ENCODE results near the gene THUMPD3.

Gene THUMPD3

DNA sequence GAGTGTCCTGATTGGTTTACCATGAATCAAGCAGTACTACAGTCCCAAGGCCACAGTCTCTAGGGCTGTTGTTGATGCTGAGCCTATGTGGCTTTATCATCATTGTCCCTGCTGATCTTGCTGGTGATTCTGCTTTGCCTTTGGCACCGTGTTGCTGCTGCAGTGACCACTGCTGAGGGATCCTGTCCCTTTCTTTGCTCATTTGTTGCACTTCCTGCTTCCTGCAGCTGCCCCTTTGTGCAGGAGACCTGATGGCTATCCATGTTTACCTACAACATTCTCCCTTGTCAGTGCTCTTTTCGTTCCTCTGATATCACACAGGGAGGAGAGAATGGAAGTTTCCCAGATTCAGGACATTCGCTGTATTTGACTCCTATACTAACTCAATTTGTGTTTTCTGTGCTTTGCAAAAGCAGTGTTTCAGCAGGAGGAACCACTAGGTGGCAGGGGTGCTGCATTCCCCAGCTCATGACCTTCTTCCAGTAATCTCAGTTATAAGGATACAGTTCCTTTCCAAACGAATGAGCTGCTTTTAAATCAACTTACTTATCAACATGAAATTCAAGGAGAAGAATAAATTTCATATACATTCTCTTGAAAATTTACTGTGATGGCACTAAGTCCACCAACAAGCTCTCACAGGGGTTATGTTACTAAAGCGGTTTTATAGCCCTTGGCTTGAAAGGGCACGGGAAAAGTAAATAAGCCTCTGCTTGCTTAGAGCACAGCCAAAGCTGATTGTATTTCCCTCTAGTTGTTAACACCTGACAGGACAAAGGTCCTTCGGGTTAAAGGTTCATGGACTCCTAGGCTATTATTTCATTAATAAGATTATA, 9.7 kb upstream of the THUMPD3 start:
- in situ Hi-C loops (cut with HindIII; ENCODE audit: low sequenced_read_pairs), result no loop called here

DNA sequence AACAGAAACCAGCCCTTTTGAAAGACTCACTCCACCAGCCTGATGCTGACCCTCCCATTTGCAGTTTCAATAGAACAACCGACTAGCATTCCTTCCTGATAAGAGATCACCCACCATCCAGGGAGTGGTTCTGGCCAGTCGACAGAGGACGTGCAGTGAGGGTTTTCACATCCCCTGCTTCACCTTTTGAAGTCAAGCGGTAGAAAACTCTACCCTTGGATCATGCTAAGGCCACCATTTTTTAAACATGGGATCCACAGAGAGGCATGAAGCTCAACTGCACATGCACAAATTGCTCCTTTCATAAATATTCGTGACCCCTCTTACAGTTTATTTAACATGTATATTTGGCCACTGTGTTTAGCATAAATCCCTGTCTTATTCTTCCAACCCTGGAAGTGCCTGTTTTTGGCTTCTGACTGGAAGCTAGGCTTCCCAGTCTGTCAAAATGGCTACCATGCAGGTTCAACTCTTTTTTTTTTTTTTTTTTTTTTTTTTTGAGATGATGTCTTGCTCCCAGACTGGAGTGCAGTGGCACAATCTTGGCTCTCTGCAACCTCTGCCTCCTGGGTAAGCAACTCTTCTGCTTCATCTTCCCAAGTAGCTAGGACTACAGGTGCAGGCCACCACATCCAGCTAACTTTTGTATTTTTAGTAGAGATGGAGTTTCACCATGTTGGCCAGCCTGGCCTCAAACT, 1.0 kb upstream of the THUMPD3 start:
- in situ Hi-C loops (cut with HindIII; ENCODE audit: low sequenced_read_pairs), result no loop called here

DNA sequence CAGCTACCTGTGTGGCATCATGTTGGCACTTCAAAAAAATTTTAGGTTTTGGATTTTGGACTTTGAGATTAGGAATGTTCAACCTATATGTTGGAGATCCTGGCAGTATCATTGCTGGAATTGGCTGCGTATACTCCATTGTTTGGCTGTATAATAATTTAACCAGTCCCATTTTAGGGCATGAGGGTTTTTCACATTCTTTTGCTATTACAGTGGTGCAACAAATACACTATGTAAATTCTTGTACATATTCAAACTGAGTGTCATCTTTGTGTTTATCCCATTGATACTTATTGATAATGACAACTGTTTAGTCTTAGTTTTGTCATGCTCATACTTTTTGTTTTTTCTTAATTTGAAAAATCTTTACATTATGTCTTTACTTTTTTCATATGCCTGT, 6.7 kb downstream of the THUMPD3 start:
- in situ Hi-C loops (cut with HindIII; ENCODE audit: low sequenced_read_pairs), result no loop called here

DNA sequence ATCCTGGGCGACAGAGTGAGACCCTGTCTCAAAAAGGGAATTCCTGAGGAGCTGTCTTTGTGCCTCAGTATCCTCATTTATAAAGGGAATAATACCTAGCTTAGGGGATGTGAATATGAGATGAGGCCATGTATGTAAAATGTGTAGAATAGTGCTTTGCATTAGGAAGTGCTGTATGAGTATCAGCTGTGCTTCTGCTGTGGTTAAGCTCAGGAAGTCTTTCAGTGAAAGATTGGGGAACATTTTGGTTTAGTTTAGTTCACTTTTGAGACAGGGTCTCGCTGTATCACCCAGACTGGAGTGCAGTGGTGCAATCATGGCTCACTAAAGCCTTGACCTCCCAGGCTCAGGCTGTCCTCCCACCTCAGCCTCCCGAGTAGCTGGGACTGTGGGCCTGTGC, 10.6 kb downstream of the THUMPD3 start:
- in situ Hi-C loops (cut with HindIII; ENCODE audit: low sequenced_read_pairs), result no loop called here

DNA sequence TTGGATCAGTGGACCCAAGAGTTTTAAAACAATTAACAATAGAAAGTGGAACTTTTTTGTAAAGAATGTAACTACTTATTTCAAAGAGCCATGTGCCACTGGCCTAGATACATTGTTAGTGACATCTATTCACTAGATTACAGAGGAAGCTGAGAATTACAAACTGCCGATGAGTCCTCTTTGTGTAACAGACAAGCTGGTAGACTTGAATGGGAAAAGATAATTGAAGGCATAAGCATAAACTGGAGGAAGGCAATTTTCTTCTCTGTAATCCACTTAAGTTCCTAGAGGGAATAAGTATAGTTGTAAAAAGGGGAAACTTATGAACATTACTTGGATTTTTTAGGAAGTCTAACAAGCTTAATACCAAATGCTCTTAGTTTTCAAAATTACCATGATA, 15.1 kb downstream of the THUMPD3 start:
- in situ Hi-C loops (cut with HindIII; ENCODE audit: low sequenced_read_pairs), result loop anchor here (5.0 kb wide), 1 partner anchor 69 kb away; no protein-coding TSS in a partner anchor

DNA sequence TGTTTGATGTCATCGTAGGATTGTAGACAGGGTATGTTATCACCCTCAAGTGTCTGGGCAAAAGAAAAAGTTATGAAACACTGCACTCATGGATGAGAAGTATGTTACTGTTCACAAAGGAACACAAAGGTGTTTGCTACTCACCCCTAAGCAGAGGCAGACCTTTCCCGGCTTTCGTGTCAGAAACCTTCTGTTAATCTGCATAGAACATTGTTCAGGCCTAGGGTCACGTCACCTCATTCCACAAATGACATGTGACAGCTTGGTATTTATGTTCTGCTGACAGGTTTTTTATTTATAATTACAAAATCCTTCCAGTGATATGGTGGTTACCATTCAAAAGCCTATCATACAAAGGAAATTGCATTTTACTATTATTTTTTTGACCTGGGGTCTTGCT, 16.5 kb downstream of the THUMPD3 start:
- in situ Hi-C loops (cut with HindIII; ENCODE audit: low sequenced_read_pairs), result loop anchor here (5.0 kb wide), 1 partner anchor 68 kb away; no protein-coding TSS in a partner anchor

DNA sequence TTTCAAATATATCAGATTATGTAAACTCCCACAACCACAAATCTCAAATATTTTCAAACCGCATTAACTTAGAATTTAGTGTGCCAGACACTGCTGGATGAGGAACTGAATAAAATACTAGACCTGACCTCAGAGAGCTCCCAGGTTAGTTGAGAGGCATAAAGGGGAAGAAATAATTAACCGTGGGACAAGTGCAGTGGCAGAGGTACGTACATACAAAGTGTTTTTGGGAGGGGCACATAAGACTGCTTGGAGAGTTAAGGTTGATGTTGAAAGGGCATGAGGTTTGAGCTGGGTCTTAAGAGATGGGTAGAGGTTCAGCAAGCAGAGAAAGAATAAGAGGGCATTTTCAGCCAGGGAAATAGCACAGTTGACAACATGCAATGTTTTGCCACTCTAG, 17.2 kb downstream of the THUMPD3 start:
- in situ Hi-C loops (cut with HindIII; ENCODE audit: low sequenced_read_pairs), result no loop called here

DNA sequence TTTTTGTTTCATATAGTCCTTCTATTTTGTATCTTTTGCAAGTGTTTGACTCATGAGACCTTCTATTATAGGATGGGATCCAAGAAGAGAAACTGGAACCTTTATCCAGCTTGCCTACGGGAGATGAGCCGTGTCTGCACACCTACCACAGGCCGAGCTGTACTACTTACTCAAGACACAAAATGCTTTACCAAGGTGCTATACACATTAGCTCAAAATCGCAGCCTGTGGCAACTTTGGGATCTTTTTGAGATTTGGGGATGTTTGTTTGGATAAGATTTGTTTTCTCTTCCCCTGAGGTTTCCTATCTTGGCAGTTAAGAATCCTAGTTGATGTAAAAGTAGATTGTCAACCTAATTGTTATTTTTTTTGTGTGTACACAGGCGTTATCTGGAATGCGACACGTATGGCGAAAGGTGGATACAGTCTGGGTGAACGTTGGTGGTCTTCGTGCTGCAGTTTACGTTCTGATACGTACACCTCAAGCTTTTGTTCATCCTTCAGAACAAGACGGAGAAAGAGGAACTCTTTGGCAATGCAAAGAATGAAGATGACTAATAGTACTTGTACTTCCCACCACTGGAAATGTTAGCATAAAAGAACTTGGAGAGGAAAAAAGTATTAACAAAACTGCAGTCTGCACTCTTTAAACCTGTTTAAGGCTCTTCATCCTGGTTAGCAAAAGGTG, 21.4 kb downstream of the THUMPD3 start:
- in situ Hi-C loops (cut with HindIII; ENCODE audit: low sequenced_read_pairs), result no loop called here

DNA sequence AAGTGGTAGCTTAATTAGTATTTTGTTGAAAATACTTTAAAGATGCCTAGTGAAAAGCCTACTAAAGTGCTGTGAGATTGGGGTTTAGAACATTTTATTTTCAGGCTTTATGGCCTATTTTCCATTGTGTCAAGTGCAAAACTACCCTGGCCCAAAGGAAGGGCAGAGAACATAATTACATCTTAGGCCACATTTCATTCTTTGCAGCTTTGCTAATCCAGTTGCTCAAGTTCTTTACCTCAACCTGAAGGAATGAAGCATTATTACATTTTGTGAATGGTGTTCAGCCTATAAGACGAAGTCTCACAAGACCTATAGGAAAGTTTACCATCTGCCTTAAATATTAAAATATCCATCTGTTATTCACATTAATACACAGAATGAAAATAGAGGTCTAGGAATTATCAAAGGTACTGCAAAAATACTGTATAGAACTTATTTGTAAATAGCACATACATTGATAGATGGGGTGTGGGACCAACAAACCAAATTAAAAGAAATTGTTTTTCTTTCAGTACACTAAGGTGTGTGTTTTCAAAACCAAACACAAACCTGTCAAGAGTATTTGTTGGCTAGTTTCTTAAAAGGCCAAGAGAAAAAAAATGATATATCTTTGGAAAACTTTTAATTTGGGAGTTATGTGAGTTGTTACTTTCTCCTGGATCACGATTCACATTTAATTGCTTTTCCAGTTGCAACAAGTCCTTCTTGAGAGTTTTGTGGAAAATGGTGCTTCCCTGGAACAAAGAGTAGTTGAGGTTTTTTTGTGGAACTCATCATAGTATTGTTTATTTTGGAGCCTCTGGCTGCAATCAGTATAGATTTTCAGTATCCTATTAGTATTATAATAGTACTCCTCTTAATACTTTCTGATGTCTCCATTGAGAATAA, 22.6 kb downstream of the THUMPD3 start:
- in situ Hi-C loops (cut with HindIII; ENCODE audit: low sequenced_read_pairs), result no loop called here

DNA sequence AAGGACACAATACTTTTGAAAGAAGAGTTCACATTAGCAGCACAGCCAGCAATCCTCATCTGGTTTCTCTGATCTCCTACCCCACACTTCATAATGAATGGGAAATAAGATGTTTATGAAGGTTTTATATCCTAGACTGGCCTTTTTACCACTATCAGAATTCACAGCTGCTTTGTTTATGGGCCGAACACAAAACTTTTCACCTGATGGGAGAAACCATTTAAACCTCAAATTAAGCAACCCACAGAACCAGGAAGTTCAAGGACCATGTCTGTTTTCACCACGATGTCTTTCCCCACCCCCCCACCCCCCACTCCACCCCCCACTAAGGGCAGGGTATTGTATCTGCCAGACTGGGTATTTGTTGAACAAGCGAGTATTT, 23.2 kb downstream of the THUMPD3 start:
- in situ Hi-C loops (cut with HindIII; ENCODE audit: low sequenced_read_pairs), result no loop called here

DNA sequence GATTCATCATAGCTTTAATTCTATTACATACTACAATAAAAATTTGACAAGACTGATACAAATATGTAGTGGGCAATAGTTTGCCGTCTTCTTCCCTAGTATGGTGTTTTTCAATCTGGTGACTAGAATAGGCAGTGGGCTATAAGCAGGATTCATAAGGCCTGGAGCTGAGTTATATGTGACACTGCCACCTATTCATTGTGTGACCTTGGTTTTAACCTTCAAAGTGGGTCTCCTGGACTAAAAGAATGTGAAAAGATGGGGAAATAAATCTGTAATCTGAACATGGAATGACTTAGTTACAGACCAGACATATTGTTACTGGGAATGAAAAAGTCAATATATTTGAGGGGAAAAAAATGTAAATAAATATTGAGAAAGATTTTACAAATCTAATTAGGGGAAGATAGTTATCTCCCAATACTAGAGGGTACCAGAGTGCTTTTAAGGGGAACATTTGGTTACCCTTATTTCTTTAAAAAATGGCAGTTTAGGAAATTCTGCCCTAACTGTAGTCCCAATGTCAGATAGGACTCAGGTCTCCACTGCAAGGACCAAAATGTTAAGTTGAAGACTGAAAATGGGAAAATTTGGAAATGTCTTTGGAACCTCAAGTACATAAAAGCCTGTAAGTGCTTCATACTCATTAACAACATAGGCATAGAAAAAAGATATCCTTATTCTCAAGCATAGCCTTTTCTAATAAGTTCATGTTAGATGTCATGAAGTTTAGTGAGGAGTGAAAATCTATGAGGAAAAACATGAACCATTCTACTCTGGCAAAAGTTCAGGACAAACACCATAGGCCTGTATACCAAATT, 23.9 kb downstream of the THUMPD3 start:
- in situ Hi-C loops (cut with HindIII; ENCODE audit: low sequenced_read_pairs), result no loop called here

DNA sequence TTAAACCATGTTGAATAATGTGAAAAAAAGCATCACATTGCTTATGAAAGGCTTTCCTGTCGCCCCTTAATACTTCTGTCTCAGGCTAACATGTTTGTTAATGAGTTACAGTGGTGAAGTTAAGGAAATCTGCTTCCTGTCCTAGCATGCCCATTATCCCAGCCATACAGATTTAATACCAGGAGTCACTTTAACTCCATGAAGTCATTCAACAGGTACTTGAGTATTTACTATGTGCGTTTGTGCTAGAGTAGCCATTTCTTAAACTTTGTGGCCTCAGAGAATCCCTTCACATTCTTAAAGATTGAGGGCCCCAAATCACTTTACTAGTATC, 24.4 kb downstream of the THUMPD3 start:
- in situ Hi-C loops (cut with HindIII; ENCODE audit: low sequenced_read_pairs), result no loop called here

DNA sequence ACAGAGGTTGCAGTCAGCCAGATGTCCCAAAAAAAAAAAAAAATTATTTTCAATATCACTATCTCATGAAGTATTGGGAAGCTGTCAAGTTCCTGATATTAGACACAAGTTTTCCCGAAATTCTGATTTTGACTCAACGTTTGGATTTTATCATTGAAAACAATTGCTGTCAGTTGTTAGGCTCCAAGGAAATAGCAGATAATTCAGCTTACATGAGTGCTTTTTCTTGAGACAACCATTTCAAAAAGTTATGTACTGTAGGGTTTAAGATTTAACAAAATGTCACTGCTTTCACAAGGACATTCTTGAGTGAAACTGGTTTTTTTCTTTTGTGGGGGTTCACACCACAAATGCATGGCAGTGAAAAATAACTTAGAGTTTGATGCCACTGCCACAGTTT, 25.3 kb downstream of the THUMPD3 start:
- in situ Hi-C loops (cut with HindIII; ENCODE audit: low sequenced_read_pairs), result no loop called here

DNA sequence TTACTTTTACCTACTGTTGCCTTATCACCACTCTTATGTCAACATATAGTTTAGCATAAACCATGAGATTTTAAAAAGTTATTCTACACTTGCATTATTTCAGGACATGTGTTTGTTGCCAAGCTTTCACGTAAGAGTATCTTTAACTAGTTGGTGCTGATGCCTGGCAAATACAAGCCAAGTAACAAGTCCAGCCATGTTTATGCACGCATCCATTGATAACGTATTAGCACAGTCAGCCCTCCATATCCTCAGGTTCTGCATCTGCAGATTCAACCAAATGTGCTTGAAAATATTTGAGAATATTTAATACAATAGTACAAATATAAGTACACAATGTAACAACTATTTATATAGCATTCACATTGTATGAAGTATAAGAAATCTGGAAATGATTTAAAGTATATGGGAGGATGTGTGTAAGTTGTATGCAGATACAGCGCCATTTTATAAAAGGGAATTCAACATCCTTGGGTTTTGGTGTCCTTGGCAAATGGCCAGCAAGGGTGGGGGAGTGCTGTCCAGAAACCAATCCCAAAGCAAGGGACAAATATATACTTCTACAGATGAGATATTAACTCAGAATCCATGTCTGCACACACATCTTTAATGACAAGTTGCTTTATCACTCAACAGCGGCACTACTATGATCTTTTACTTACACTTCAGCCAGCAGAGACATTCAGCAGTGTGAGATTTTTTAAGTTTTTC, 25.9 kb downstream of the THUMPD3 start:
- in situ Hi-C loops (cut with HindIII; ENCODE audit: low sequenced_read_pairs), result no loop called here

DNA sequence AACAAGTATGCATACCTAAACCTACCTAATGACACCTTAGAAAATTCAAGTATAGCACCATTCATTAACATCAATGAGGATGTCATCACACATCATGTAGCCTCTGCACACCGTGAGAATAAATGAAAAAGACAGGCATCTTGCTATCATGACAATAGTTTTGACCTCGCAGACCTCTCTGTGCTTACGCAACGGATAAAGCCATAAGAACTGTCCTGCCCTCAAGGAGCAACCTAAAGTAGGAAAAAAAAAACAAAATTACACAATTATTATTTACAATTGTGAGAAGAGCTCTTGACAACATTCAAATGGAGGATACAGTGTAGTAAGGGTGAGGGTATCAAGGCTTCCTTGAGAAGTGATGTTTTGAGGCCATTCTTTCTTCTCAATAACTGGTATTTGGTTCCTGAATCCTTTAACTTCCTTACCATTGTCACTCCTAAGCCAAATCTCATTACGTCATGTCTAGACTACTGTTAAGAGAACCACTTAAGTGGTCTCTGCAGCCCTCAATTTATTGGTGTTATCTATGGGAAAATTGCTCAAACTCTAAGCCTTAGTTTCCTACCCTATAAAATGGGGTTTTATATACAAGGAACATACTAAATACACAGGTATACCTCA, 27.5 kb downstream of the THUMPD3 start:
- in situ Hi-C loops (cut with HindIII; ENCODE audit: low sequenced_read_pairs), result loop anchor here (10.0 kb wide), 1 partner anchor 74 kb away; no protein-coding TSS in a partner anchor

DNA sequence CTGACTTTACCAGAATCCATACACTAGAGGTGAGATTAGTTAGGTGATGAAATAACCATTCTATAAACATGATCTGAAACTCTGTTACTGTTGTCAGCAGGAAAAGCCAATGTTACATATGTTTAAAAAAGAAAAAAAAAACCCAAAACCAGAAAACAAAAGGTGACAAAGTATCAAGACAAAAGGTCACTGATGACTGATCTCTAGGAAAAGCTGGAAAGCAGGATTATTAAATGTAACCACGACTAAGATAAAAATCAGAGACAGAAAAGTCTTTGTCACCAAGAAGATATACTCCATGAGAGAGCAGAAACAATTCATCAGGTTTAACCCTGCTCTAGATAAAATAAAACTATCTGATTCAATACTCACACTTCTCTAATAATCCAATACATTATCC, 29.2 kb downstream of the THUMPD3 start:
- in situ Hi-C loops (cut with HindIII; ENCODE audit: low sequenced_read_pairs), result loop anchor here (10.0 kb wide), 1 partner anchor 73 kb away; no protein-coding TSS in a partner anchor

DNA sequence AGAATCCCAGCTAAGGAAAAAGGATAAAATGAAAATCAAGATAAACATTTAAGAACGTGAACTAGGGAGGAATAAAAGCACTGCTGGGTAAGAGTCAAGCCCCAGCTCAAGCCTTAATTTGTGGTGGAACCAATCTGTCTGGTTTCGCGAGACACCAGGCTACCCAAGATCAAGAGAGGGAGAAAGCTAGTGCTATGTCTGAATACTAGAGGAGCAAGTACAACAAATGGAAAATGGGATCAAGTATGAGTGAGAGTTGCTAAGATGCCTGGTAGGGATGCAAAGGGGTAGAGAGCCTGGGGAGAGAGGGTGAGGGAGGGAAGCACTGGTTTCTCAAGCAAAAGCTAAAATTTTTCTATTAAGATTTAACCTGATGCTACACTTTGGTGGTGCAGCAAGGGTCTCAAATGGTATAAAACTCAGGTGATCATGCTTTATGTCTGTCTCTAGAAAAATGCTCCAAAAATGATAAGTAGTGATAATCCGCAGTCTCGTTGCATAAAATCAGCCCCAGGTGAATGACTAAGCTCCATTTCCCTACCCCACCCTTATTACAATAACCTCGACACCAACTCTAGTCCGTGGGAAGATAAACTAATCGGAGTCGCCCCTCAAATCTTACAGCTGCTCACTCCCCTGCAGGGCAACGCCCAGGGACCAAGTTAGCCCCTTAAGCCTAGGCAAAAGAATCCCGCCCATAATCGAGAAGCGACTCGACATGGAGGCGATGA, 32.9 kb downstream of the THUMPD3 start:
- in situ Hi-C loops (cut with HindIII; ENCODE audit: low sequenced_read_pairs), result loop anchor here (10.0 kb wide), 1 partner anchor 69 kb away; no protein-coding TSS in a partner anchor

DNA sequence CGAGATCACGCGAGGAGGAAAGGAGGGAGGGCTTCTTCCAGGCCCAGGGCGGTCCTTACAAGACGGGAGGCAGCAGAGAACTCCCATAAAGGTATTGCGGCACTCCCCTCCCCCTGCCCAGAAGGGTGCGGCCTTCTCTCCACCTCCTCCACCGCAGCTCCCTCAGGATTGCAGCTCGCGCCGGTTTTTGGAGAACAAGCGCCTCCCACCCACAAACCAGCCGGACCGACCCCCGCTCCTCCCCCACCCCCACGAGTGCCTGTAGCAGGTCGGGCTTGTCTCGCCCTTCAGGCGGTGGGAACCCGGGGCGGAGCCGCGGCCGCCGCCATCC, 33.4 kb downstream of the THUMPD3 start:
- in situ Hi-C loops (cut with HindIII; ENCODE audit: low sequenced_read_pairs), result loop anchor here (10.0 kb wide), 1 partner anchor 69 kb away; no protein-coding TSS in a partner anchor
